Gastroesophageal sphincter (tissue), 4 donors: Measurements from ENCODE around the gene FAM193A. TPM values are rescaled to one million over a fixed set of nuclear protein-coding genes. Genes with fewer than 3 reads are reported as not detected.

ENCODE experiments used
- ATAC-seq: fragments of 150-250 bp; one replicate; pipeline ENCODE4 v1.9.1; 2016; ENCODE audit warnings: mild to moderate bottlenecking, moderate library complexity
- H3K27ac ChIP-seq, 4 donors: fragments of 200-600 bp; sonication (generic) in 3 of 4; 1 replicate in 3 of 4; 2 replicates in 1 of 4; pipeline ENCODE4 v1.5.1; 2016 to 2019
- H3K27me3 ChIP-seq: fragments of 200-600 bp; sonication (generic); one replicate; pipeline ENCODE4 v1.5.1; 2019
- H3K36me3 ChIP-seq, 2 donors: fragments of 200-600 bp; sonication (generic); one replicate each; pipeline ENCODE4 v1.5.1; 2019; ENCODE audit warnings: control low read depth in 1 of 2
- H3K4me1 ChIP-seq, 3 donors: fragments of 200-600 bp; sonication (generic); 1 replicate in 2 of 3; 2 replicates in 1 of 3; pipeline ENCODE4 v1.5.1; 2016 to 2019; ENCODE audit warnings: control low read depth in 2 of 3
- H3K4me3 ChIP-seq, 2 donors: fragments of 200-600 bp; sonication (generic); one replicate each; pipeline ENCODE4 v1.5.1; 2019; ENCODE audit warnings: mild to moderate bottlenecking in 1 of 2, moderate library complexity in 1 of 2
- H3K9me3 ChIP-seq, 3 donors: fragments of 200-600 bp; sonication (generic); one replicate each; pipeline ENCODE4 v1.5.1; 2017 to 2019; ENCODE audit warnings: control low read depth in 2 of 3
- CTCF ChIP-seq, 4 experiments: fragments of 200-600 bp in 2 of 4; fragments of 450-650 bp in 2 of 4; sonication (generic) in 1 of 4; IDR thresholded peaks; one replicate each; pipeline ENCODE4 v1.5.1; 2017 to 2019; ENCODE audit warnings: antibody characterized with exemption in 4 of 4, mild to moderate bottlenecking in 2 of 4, moderate library complexity in 2 of 4
- EP300 ChIP-seq: sonication (generic); formaldehyde crosslinking; IDR thresholded peaks from one replicate; pipeline ENCODE4 v1.6.1; 2017; ENCODE audit warnings: antibody characterized with exemption, mild to moderate bottlenecking
- POLR2A ChIP-seq, 2 donors: fragments of 450-650 bp; IDR thresholded peaks; one replicate each; pipeline ENCODE4 v1.6.1; 2017; ENCODE audit warnings: antibody characterized with exemption in 2 of 2, mild to moderate bottlenecking in 2 of 2, moderate library complexity in 1 of 2
- POLR2AphosphoS5 ChIP-seq: sonication (generic); formaldehyde crosslinking; IDR thresholded peaks from one replicate; pipeline ENCODE4 v1.6.1; 2017; ENCODE audit warnings: antibody characterized with exemption
- WGBS, 2 donors: methylation state at CpG; one replicate each; pipeline ENCODE4 v1.1.5; 2018; ENCODE audit warnings: low coverage in 1 of 2; 5-methylcytosine and 5-hydroxymethylcytosine counted together
- total RNA-seq, 4 donors: library from RNA; depleted of rRNA; stranded (reverse); fragments of >200 nt; gene quantifications; one replicate each; pipeline ENCODE4 v1.1.0, GENCODE V29; 2016

Gene FAM193A
- total RNA-seq, 4 donors from 2014 or later, result 24.5 to 35.6 (median 30.2) TPM

DNA sequence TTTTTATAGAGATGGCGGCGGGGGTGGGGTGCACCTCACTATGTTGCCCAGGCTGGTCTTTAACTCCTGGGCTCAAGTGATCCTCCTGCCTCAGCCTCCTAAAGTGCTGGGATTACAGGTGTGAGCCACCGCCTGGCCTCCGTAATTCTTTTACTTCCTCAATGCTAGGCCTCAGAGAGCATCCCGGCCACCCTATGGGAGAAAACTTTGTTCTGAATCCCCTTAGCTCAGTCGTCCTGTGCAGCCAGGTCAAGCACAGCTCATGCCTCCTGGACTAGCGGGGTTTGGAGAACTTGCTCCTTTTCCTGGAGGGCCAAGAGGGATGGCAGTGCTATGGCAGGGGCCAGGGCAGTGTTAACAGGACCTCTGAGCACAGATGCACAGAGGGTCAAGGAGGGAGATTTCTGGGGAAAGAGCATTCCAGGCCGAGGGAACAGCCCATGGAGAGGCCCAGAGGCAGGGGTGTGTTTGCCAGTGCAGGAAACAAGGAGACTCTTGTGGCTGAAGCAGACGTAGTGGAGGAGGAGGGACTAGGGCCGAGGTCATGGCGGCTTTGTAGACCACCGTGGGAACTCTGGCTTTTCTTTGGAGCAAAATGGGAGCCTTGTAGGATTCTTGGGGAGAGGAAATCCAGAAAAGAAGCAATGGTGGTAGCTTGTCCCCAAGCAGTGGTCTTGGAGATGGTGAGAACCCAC lies 229.5 kb downstream of the FAM193A start:
- H3K27me3 ChIP-seq, result peaks cover 8% of the 10 kb centered on the region
- no peak overlapping the region for H3K4me3 ChIP-seq
- TF ChIP-seq EP300, result no peak
- no peak for TF ChIP-seq CTCF (IDR thresholded peaks at IDR 0.05)
- no peak for TF ChIP-seq POLR2A (IDR thresholded peaks at IDR 0.05)
- TF ChIP-seq POLR2AphosphoS5, result no peak
- peaks cover 0 to 12% (median 0%) of the 10 kb centered on the region in 3 donors for H3K4me1 ChIP-seq
- 91% methylated on average over 5 of the region's 12 CpGs for whole genome bisulfite sequencing, 2 donors
- no peaks in the 10 kb centered on the region for H3K9me3 ChIP-seq
- H3K36me3 ChIP-seq, result no peaks in the 10 kb centered on the region
- no peak overlapping the region for H3K27ac ChIP-seq
- no peak for ATAC-seq

GRCh38 chr4:2767046-2767704 lies 230.7 kb downstream of the FAM193A start:
- H3K27me3 ChIP-seq, result peaks cover 8% of the 10 kb centered on the region
- no peak for ATAC-seq
- H3K4me3 ChIP-seq, result no peak overlapping the region
- H3K36me3 ChIP-seq, result no peaks in the 10 kb centered on the region
- 90 to 94% methylated on average over 2 to 4 of the region's 5 CpGs for WGBS, 2 donors
- no peaks in the 10 kb centered on the region for H3K9me3 ChIP-seq
- no peak for TF ChIP-seq POLR2AphosphoS5
- TF ChIP-seq EP300, result no peak
- no peak for TF ChIP-seq CTCF (IDR thresholded peaks at IDR 0.05)
- TF ChIP-seq POLR2A (IDR thresholded peaks at IDR 0.05), result no peak
- H3K4me1 ChIP-seq, result peaks cover 0 to 12% (median 0%) of the 10 kb centered on the region in 3 donors
- H3K27ac ChIP-seq, result no peak overlapping the region

DNA sequence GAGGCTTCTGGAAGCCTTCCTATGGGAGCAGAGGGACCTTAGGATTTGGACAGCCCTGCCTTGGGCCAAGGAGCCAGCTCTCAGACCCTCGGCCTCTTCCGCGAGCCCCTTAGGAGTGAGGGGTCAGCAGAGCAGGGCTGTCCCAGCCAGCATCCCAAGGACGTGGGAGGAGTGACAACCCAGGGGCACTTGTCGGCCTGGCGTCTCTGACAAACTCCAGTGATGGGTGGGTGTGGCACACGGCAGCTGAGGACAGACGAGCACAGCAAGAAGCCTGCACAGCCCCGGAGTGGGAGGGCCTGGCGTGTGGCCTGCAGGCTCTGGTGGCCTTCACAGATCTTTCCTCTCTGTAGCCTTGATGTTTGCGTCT lies 231.2 kb downstream of the FAM193A start:
- no peak overlapping the region for H3K27ac ChIP-seq
- H3K9me3 ChIP-seq, result no peaks in the 10 kb centered on the region
- ATAC-seq, result no peak
- peaks cover 0 to 12% (median 0%) of the 10 kb centered on the region in 3 donors for H3K4me1 ChIP-seq
- no peaks in the 10 kb centered on the region for H3K36me3 ChIP-seq
- H3K27me3 ChIP-seq, result peaks cover 8% of the 10 kb centered on the region
- no peak overlapping the region for H3K4me3 ChIP-seq
- 80% methylated on average over 2 of the region's 11 CpGs; no CpG with 5 or more reads in 1 of the 2 donors for WGBS, 2 donors
- TF ChIP-seq POLR2A (IDR thresholded peaks at IDR 0.05) (no peak), CTCF (IDR thresholded peaks at IDR 0.05) (no peak), POLR2AphosphoS5 (no peak), EP300 (no peak)

GRCh38 chr4:2768124-2768523 lies 231.7 kb downstream of the FAM193A start:
- Histone ChIP-seq H3K27ac (no peak overlapping the region), H3K36me3 (no peaks in the 10 kb centered on the region), H3K9me3 (no peaks in the 10 kb centered on the region), H3K4me3 (no peak overlapping the region), H3K4me1 (peaks cover 0 to 12% (median 0%) of the 10 kb centered on the region in 3 donors), H3K27me3 (peaks cover 8% of the 10 kb centered on the region)
- ATAC-seq, result no peak
- 80 to 100% methylated on average over 1 of the region's 9 CpGs for WGBS, 2 donors
- TF ChIP-seq POLR2A (IDR thresholded peaks at IDR 0.05) (no peak), CTCF (IDR thresholded peaks at IDR 0.05) (no peak), POLR2AphosphoS5 (no peak), EP300 (no peak)

DNA sequence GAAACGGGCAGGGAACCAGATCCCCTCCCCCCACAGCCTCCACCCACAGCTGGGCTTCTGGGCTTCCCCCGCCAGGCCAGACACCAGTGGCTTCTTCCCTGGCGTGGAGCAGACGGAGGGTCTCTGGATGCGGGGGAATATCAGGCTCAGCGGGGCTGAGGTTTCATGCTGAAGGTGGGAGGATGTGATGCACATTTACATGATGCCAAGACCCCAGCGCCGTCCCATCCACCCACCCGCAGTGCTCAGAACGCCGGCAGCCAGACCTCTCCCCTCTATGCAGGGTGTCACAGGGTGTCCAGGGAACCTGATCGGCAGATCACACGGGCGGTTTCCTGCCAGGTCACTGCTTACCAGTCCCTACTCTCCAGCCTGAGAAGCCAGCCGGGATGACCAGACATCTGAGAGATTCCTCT lies 232.5 kb downstream of the FAM193A start:
- H3K27me3 ChIP-seq, result peaks cover 8% of the 10 kb centered on the region
- no peaks in the 10 kb centered on the region for H3K36me3 ChIP-seq
- no peaks in the 10 kb centered on the region for H3K9me3 ChIP-seq
- H3K4me3 ChIP-seq, result no peak overlapping the region
- H3K4me1 ChIP-seq, result peaks cover 0 to 7% (median 0%) of the 10 kb centered on the region in 3 donors
- WGBS, 2 donors, result 44% methylated on average over 7 of the region's 15 CpGs; no CpG with 5 or more reads in 1 of the 2 donors
- ATAC-seq, result no peak
- no peak overlapping the region for H3K27ac ChIP-seq
- no peak for TF ChIP-seq POLR2AphosphoS5
- no peak for TF ChIP-seq EP300
- no peak for TF ChIP-seq POLR2A (IDR thresholded peaks at IDR 0.05)
- TF ChIP-seq CTCF (IDR thresholded peaks at IDR 0.05), result no peak
